Measurements from ENCODE around the gene IL3. TPM values are rescaled to one million over a fixed set of nuclear protein-coding genes. Genes with fewer than 3 reads are reported as not detected.

Gene IL3
- total RNA-seq, 4 donors from 2014 or later = not detected

DNA sequence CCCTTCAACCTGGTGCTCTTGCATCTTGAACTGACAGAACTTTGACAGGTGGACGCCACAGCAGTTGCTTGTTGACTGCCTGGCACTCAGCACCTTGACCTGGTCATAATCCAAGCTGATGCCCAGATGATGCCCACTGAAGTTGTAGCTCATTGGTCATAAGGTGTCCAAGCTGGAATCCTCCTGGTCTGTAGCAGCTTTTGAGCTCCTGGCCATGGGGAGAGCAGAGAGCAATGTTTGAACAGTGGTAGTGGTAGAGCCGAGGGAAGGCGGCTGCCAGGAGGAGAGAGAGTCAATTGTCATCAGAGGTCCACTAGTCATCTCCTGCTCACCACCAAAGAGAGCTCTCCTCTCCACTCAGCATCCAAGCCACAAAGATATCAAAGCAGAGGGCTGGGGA is 36.4 kb downstream of the IL3 start:
- H3K27me3 ChIP-seq = no peaks in the 10 kb centered on the region
- intact Hi-C loops (cut with DNase I; ENCODE audit: low total_unique reads) = no loop called here
- H3K4me1 ChIP-seq = no peaks in the 10 kb centered on the region
- DNase-seq = no peak
- no peak overlapping the region for H3K4me3 ChIP-seq
- no peaks in the 10 kb centered on the region for H3K9me3 ChIP-seq
- in situ Hi-C loops (cut with MboI; ENCODE audit: low sequenced_read_pairs in 4 of 4) = no loop called here
- H3K36me3 ChIP-seq = no peaks in the 10 kb centered on the region
- ATAC-seq = no peak
- TF ChIP-seq, protein P1, sequence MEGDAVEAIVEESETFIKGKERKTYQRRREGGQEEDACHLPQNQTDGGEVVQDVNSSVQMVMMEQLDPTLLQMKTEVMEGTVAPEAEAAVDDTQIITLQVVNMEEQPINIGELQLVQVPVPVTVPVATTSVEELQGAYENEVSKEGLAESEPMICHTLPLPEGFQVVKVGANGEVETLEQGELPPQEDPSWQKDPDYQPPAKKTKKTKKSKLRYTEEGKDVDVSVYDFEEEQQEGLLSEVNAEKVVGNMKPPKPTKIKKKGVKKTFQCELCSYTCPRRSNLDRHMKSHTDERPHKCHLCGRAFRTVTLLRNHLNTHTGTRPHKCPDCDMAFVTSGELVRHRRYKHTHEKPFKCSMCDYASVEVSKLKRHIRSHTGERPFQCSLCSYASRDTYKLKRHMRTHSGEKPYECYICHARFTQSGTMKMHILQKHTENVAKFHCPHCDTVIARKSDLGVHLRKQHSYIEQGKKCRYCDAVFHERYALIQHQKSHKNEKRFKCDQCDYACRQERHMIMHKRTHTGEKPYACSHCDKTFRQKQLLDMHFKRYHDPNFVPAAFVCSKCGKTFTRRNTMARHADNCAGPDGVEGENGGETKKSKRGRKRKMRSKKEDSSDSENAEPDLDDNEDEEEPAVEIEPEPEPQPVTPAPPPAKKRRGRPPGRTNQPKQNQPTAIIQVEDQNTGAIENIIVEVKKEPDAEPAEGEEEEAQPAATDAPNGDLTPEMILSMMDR (IDR thresholded peaks at IDR 0.05 in 4 of 5, conservative IDR thresholded peaks at IDR 0.05 in 1 of 5) = no peak
- no peak for TF ChIP-seq POLR2A (IDR thresholded peaks at IDR 0.05)
- H3K27ac ChIP-seq = no peak overlapping the region

DNA sequence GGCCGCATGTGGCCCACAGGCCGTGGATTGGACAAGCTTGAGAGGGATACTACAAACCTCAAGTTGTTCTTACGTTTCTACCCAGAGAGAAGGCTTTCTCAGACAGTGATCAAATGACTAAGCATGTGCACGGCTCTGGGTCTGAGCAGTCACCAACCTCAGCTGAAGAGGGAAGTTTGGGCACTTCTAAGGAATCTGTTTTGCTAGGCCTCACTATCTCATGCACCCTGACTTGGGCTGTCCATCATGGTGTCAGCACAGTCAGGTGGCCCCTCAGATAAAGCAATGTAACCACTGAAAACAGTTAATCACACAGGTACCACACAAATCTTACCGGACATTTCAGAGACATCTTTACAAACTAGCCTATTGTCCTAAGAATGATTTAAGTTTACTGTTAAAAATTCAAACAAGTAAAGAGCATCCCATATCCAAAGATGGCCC is 37.7 kb downstream of the IL3 start:
- ATAC-seq = no peak
- H3K4me1 ChIP-seq = no peaks in the 10 kb centered on the region

DNA sequence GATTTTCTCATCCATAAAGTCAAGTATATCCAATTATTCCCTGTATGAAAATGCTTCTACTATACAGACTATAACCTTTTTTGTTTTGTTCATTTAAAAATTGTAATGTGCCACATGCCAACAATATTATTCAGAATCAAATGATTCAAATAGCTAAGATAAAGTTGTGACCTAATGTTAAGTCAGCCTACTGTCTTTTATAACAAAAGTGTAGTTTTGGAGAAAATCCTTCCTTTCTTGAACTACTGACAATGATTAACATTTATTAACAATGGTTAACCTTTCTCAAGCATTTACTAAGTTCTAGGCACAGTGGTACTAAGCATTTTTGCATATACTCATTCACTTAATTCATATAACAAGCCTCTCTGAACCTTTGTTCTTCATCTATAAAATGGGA is 38.2 kb downstream of the IL3 start:
- in situ Hi-C loops (cut with MboI; ENCODE audit: low sequenced_read_pairs in 4 of 4) (no loop called here), intact Hi-C loops (cut with DNase I; ENCODE audit: low total_unique reads) (no loop called here)

More for the DNA sequence above, 37.7 kb downstream of the IL3 start:
- intact Hi-C loops (cut with DNase I; ENCODE audit: low total_unique reads) = no loop called here
- Histone ChIP-seq H3K36me3 (no peaks in the 10 kb centered on the region), H3K27ac (no peak overlapping the region), H3K27me3 (no peaks in the 10 kb centered on the region), H3K4me3 (no peak overlapping the region), H3K9me3 (no peaks in the 10 kb centered on the region)
- TF ChIP-seq POLR2A (IDR thresholded peaks at IDR 0.05) = no peak
- TF ChIP-seq, protein P1 (IDR thresholded peaks at IDR 0.05 in 4 of 5, conservative IDR thresholded peaks at IDR 0.05 in 1 of 5) = no peak
- in situ Hi-C loops (cut with MboI; ENCODE audit: low sequenced_read_pairs in 4 of 4) = no loop called here
- no peak for DNase-seq

DNA sequence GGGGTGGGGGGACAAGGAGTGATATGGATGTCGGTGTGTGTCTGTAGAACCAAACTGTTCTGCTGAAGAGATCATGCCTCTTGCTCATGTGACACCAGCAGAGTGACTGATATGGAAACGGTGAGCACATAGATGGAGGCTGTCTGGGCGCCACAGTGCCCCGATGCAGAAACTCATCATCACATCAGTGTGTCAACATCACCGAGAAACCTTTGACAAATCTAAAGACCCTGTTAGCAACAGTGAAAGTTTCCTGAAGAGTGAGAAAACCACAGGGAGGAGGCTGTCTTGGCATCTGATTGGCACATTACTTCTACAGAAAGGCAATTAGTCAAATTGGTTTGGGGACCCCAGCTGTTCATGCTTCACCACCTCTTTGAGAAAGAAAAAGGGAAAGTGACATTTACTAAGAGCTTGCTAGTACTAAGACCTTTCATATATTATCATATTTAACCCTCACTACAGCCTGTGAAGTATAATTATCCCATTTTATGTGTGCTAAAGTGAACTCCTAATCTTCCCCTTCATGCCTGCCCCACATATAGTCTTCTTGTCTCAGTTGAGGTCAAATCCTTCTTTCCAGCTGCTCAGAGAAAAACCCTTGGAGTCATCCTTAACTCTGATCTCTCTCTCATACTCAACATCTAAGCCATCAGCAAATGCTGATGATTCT is 38.8 kb downstream of the IL3 start:
- no peak for ATAC-seq
- no peak for TF ChIP-seq POLR2A (IDR thresholded peaks at IDR 0.05)
- TF ChIP-seq, protein P1 (IDR thresholded peaks at IDR 0.05 in 4 of 5, conservative IDR thresholded peaks at IDR 0.05 in 1 of 5) = no peak
- H3K4me1 ChIP-seq = peaks cover 0 to 3% of the 10 kb centered on the region in 2 donors
- no peak overlapping the region for H3K4me3 ChIP-seq
- no peaks in the 10 kb centered on the region for H3K9me3 ChIP-seq
- H3K36me3 ChIP-seq = no peaks in the 10 kb centered on the region
- in situ Hi-C loops (cut with MboI; ENCODE audit: low sequenced_read_pairs in 4 of 4) = no loop called here
- intact Hi-C loops (cut with DNase I; ENCODE audit: low total_unique reads) = no loop called here
- no peak for DNase-seq
- no peaks in the 10 kb centered on the region for H3K27me3 ChIP-seq
- no peak overlapping the region for H3K27ac ChIP-seq

More for the DNA sequence above, 38.2 kb downstream of the IL3 start:
- Histone ChIP-seq H3K36me3 (no peaks in the 10 kb centered on the region), H3K27me3 (no peaks in the 10 kb centered on the region), H3K4me3 (no peak overlapping the region), H3K9me3 (no peaks in the 10 kb centered on the region), H3K4me1 (peaks cover 0 to 3% of the 10 kb centered on the region in 2 donors), H3K27ac (no peak overlapping the region)
- DNase-seq (no peak), ATAC-seq (no peak)
- no peak for TF ChIP-seq POLR2A (IDR thresholded peaks at IDR 0.05)
- TF ChIP-seq, protein P1 (IDR thresholded peaks at IDR 0.05 in 4 of 5, conservative IDR thresholded peaks at IDR 0.05 in 1 of 5) = no peak

DNA sequence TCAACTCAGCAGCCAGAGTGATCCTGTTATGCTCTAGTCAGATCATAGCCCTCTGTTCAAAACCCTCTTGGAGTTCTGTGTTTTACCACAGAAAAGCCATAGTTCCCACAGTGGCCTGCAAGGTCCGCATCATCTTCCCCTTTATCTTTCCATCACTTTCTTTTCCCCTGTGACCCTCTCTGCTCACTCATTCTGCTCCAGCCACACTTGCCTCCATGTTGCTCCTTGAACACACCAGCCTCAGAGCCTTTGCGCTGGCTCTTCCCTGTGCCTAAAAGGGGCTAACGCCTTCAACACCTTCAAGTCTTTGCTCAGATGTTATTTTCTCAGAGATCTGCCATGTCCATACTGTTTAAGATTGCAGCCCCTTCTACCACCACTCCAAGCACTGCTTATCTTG is 39.5 kb downstream of the IL3 start:
- TF ChIP-seq, protein P1 (IDR thresholded peaks at IDR 0.05 in 4 of 5, conservative IDR thresholded peaks at IDR 0.05 in 1 of 5) = no peak
- no peak for TF ChIP-seq POLR2A (IDR thresholded peaks at IDR 0.05)
- ATAC-seq = no peak
- no peak overlapping the region for H3K27ac ChIP-seq
- no peaks in the 10 kb centered on the region for H3K9me3 ChIP-seq
- intact Hi-C loops (cut with DNase I; ENCODE audit: low total_unique reads) (no loop called here), in situ Hi-C loops (cut with MboI; ENCODE audit: low sequenced_read_pairs in 4 of 4) (no loop called here)
- H3K4me1 ChIP-seq = peaks cover 0 to 3% of the 10 kb centered on the region in 2 donors
- H3K36me3 ChIP-seq = no peaks in the 10 kb centered on the region
- H3K4me3 ChIP-seq = no peak overlapping the region
- DNase-seq = no peak
- no peaks in the 10 kb centered on the region for H3K27me3 ChIP-seq

Measured in gastrocnemius medialis (tissue), 4 donors.